ENCODE results near the gene ACADM. TPM values are rescaled to one million over a fixed set of nuclear protein-coding genes. Genes with fewer than 3 reads are reported as not detected.
"Not testable (repeated sequence)": the region's sequence is repeated elsewhere in the genome, so short reads cannot be mapped to it uniquely, and the experiment has no call there.

Gene ACADM
- total and polyA plus RNA-seq, 2 of the 13 experiments (the other 11 are each of a cell fraction or from before 2014, with no cell fraction given): 43.7 to 92.2 TPM

- TF ChIP-seq POGK (CRISPR knock-in tag; conservative IDR thresholded peaks at IDR 0.05) (no peak), ZNF263 (CRISPR knock-in tag; IDR thresholded peaks at IDR 0.05) (no peak), TCF12 (IDR thresholded peaks at IDR 0.05) (no peak), TCF12 (CRISPR knock-in tag; IDR thresholded peaks at IDR 0.05) (no peak), ZFP62 (CRISPR knock-in tag; IDR thresholded peaks at IDR 0.05) (no peak), RXRB (CRISPR knock-in tag; IDR thresholded peaks at IDR 0.05; ENCODE audit: borderline replicate concordance) (no peak), AGO1 (IDR thresholded peaks at IDR 0.05; ENCODE audit: low read depth, low read length, poor library complexity, severe bottlenecking) (no peak), ZFP37 (CRISPR knock-in tag; IDR thresholded peaks at IDR 0.05; ENCODE audit: borderline replicate concordance) (no peak), PHF20 (CRISPR knock-in tag; IDR thresholded peaks at IDR 0.05) (no peak), POLR2AphosphoS2 (IDR thresholded peaks at IDR 0.05; ENCODE audit: low read depth, low read length) (no peak), KLF13 (CRISPR knock-in tag; IDR thresholded peaks at IDR 0.05) (no peak), CAMTA2 (CRISPR knock-in tag; IDR thresholded peaks at IDR 0.05; ENCODE audit: borderline replicate concordance) (no peak)
- TF ChIP-seq, protein P1, sequence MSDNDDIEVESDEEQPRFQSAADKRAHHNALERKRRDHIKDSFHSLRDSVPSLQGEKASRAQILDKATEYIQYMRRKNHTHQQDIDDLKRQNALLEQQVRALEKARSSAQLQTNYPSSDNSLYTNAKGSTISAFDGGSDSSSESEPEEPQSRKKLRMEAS (IDR thresholded peaks at IDR 0.05): no peak
Observed at GRCh38 chr1:75745276-75745675, 20.8 kb downstream of the ACADM start (continued).

DNA sequence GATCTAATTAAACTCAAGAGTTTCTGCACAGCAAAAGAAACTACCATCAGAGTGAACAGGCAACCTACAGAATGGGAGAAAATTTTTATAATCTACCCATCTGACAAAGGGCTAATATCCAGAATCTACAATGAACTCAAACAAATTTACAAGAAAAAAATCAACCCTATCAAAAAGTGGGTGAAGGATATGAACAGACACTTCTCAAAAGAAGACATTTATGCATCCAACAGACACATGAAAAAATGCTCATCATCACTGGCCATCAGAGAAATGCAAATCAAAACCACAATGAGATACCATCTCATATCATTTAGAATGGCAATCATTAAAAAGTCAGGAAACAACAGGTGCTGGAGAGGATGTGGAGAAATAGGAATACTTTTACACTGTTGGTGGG lies 32.7 kb downstream of the ACADM start:
- H3K36me3 ChIP-seq (replicated peaks in 1 of 2; ENCODE audit: control insufficient read depth in 1 of 2, insufficient read depth in 2 of 2, low read length in 2 of 2): peaks cover 4 to 16% of the 10 kb centered on the region in 2 experiments
- H3K4me3 ChIP-seq (replicated peaks in 1 of 3; ENCODE audit: insufficient read depth in 1 of 3, low read depth in 2 of 3, low read length in 3 of 3); BruUV-seq (replicated peaks); FAIRE-seq; in situ Hi-C loops (cut with HindIII; ENCODE audit: extremely low pct_ligation_motif_present, low pct_unique_long_range_greater_than_20kb); H3K4me2 ChIP-seq (ENCODE audit: low read depth, low read length); H4K20me1 ChIP-seq (ENCODE audit: insufficient read depth, low read length); POLR2A ChIA-PET; H2AFZ ChIP-seq (ENCODE audit: low read length); H3K9me3 ChIP-seq (ENCODE audit: low read length); intact Hi-C loops (cut with micrococcal nuclease; ENCODE audit: unreplicated experiment); H3K79me2 ChIP-seq (ENCODE audit: insufficient read depth, low read length); CTCF ChIA-PET (ENCODE audit: low intra/inter-chr PET ratio, low total read pairs); H3K9ac ChIP-seq (ENCODE audit: insufficient read depth, low read depth, low read length); DNase-seq (ENCODE audit: low spot score); ATAC-seq; H3K27ac ChIP-seq (ENCODE audit: extremely low read length, insufficient read depth, low read length); H3K4me1 ChIP-seq (ENCODE audit: insufficient read depth, low read length); H3K27me3 ChIP-seq (ENCODE audit: control insufficient read depth in 1 of 2, insufficient read depth in 2 of 2, low read length in 2 of 2): not testable (repeated sequence)
